ENCODE measurements around the gene TRIM16. TPM values are rescaled to one million over a fixed set of nuclear protein-coding genes. Genes with fewer than 3 reads are reported as not detected.
"Not testable (repeated sequence)": the region's sequence is repeated elsewhere in the genome, so short reads cannot be mapped to it uniquely, and the experiment has no call there.

The TRIM16 gene
- polyA plus RNA-seq, 1 donor (not counting 4 experiments of a cell fraction or from before 2014, with no cell fraction given), result 62.3 TPM

DNA sequence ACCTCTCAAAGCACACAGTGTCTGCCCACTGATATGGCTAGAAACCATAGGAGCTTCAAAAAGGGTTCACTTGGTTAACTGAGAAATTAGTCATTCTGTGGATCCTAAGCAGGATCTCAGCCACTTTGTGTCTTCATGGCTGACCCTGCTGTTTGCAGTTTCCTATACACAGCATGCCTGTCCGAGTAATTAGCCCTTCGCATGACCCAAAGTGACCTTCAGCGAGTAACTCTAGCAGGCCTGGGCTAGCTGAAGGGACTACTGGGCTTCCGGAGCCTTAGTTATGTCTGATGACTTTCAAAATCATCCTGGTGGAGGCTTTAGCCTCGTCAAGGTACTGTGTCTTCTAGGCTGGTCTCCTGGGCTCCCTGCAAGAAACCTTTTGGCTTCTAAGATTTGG lies 35.7 kb downstream of the TRIM16 start:
- Histone ChIP-seq H3K27me3 (ENCODE audit: control insufficient read depth, extremely low read depth, insufficient read depth, low read length) (no peaks in the 10 kb centered on the region), H3K4me1 (ENCODE audit: control insufficient read depth, extremely low read depth, insufficient read depth, low read length) (peaks cover 38% of the 10 kb centered on the region), H3K4me2 (ENCODE audit: control insufficient read depth, extremely low read depth, insufficient read depth, low read depth, low read length) (peak overlapping the region; percentile 94), H4K20me1 (ENCODE audit: control insufficient read depth, extremely low read depth, insufficient read depth, low read length) (no peaks in the 10 kb centered on the region), H2AFZ (ENCODE audit: control insufficient read depth, low read length) (no peak overlapping the region), H3K36me3 (ENCODE audit: control insufficient read depth in 2 of 2, extremely low read depth in 1 of 2, insufficient read depth in 2 of 2, low read length in 2 of 2) (peaks cover 2 to 7% of the 10 kb centered on the region in 2 experiments), H3K27ac (ENCODE audit: control insufficient read depth, insufficient read depth, low read length) (peak overlapping the region; percentile 21), H3K4me3 (ENCODE audit: control insufficient read depth in 2 of 3, extremely low read depth in 1 of 3, insufficient read depth in 2 of 3, low read depth in 1 of 3, low read length in 3 of 3) (peak overlapping the region; percentile 82 to 87 (median 87)), H3K79me2 (ENCODE audit: control insufficient read depth, insufficient read depth, low read length) (peaks cover 45% of the 10 kb centered on the region), H3K9me3 (ENCODE audit: control insufficient read depth, low read depth, low read length) (no peaks in the 10 kb centered on the region), H3K9ac (ENCODE audit: control insufficient read depth, extremely low read depth, insufficient read depth, low read length) (peak overlapping the region; percentile 28), H3K9me1 (ENCODE audit: control insufficient read depth, extremely low read depth, insufficient read depth, low read length) (no peaks in the 10 kb centered on the region)
- DNase-seq (ENCODE audit: low read depth, low spot score) (no peak), FAIRE-seq (no peak)
- TF ChIP-seq CTCF (optimal IDR thresholded peaks at IDR 0.05 in 1 of 3, IDR thresholded peaks at IDR 0.05 in 1 of 3, conservative IDR thresholded peaks at IDR 0.05 in 1 of 3; ENCODE audit: extremely low read depth in 1 of 3, insufficient read depth in 2 of 3, low read length in 3 of 3) (no peak), EZH2 (IDR thresholded peaks at IDR 0.05; ENCODE audit: low read length) (no peak)
- dilution Hi-C loops (cut with MboI; ENCODE audit: extremely low pct_ligation_motif_present, low sequenced_read_pairs), result no loop called here

DNA sequence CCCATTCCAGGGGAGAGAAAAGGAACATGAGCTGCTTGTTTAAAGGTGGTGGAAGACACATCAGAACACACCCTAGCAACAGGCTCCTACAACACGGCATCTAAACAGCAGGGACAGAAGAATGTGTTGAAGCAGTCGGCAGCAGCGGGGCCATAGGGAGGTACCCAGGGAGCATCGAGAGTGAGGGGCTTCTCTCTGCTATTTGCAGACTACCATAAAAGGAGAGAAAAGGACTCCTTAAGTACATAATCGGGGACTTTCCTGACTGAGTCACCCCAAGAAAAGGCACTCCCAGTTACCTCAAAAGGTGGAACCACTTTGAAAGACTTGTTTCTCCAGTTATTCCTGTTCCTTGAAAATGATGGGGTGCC lies 38.2 kb downstream of the TRIM16 start:
- H3K27me3 ChIP-seq (ENCODE audit: control insufficient read depth, extremely low read depth, insufficient read depth, low read length); H3K9me3 ChIP-seq (ENCODE audit: control insufficient read depth, low read depth, low read length); H4K20me1 ChIP-seq (ENCODE audit: control insufficient read depth, extremely low read depth, insufficient read depth, low read length); H3K36me3 ChIP-seq (ENCODE audit: control insufficient read depth in 2 of 2, extremely low read depth in 1 of 2, insufficient read depth in 2 of 2, low read length in 2 of 2); H3K9me1 ChIP-seq (ENCODE audit: control insufficient read depth, extremely low read depth, insufficient read depth, low read length); dilution Hi-C loops (cut with MboI; ENCODE audit: extremely low pct_ligation_motif_present, low sequenced_read_pairs); H2AFZ ChIP-seq (ENCODE audit: control insufficient read depth, low read length): not testable (repeated sequence)
- H3K9ac ChIP-seq (ENCODE audit: control insufficient read depth, extremely low read depth, insufficient read depth, low read length), result peak overlapping the region; percentile 86
- FAIRE-seq (peak; percentile 92), DNase-seq (ENCODE audit: low read depth, low spot score) (peak; percentile 60)
- peaks cover 39% of the 10 kb centered on the region for H3K79me2 ChIP-seq (ENCODE audit: control insufficient read depth, insufficient read depth, low read length)
- peak overlapping the region; percentile 10 to 49 (median 12) for H3K4me3 ChIP-seq (ENCODE audit: control insufficient read depth in 2 of 3, extremely low read depth in 1 of 3, insufficient read depth in 2 of 3, low read depth in 1 of 3, low read length in 3 of 3)
- peak overlapping the region; percentile 84 for H3K4me2 ChIP-seq (ENCODE audit: control insufficient read depth, extremely low read depth, insufficient read depth, low read depth, low read length)
- H3K27ac ChIP-seq (ENCODE audit: control insufficient read depth, insufficient read depth, low read length), result peak overlapping the region; percentile 96
- H3K4me1 ChIP-seq (ENCODE audit: control insufficient read depth, extremely low read depth, insufficient read depth, low read length), result peaks cover 38% of the 10 kb centered on the region

GRCh38 chr17:15645099-15645941 lies 38.8 kb downstream of the TRIM16 start:
- Histone ChIP-seq H3K27ac (ENCODE audit: control insufficient read depth, insufficient read depth, low read length) (peak overlapping the region; percentile 96), H3K36me3 (ENCODE audit: control insufficient read depth in 2 of 2, extremely low read depth in 1 of 2, insufficient read depth in 2 of 2, low read length in 2 of 2) (peaks cover 2 to 11% of the 10 kb centered on the region in 2 experiments), H3K79me2 (ENCODE audit: control insufficient read depth, insufficient read depth, low read length) (peaks cover 33% of the 10 kb centered on the region), H3K4me3 (ENCODE audit: control insufficient read depth in 2 of 3, extremely low read depth in 1 of 3, insufficient read depth in 2 of 3, low read depth in 1 of 3, low read length in 3 of 3) (peak overlapping the region; percentile 10 to 49 (median 12)), H3K4me1 (ENCODE audit: control insufficient read depth, extremely low read depth, insufficient read depth, low read length) (peaks cover 38% of the 10 kb centered on the region), H3K4me2 (ENCODE audit: control insufficient read depth, extremely low read depth, insufficient read depth, low read depth, low read length) (peak overlapping the region; percentile 84), H3K9ac (ENCODE audit: control insufficient read depth, extremely low read depth, insufficient read depth, low read length) (peak overlapping the region; percentile 86)
- DNase-seq (ENCODE audit: low read depth, low spot score); H3K9me1 ChIP-seq (ENCODE audit: control insufficient read depth, extremely low read depth, insufficient read depth, low read length); dilution Hi-C loops (cut with MboI; ENCODE audit: extremely low pct_ligation_motif_present, low sequenced_read_pairs); H3K27me3 ChIP-seq (ENCODE audit: control insufficient read depth, extremely low read depth, insufficient read depth, low read length); H3K9me3 ChIP-seq (ENCODE audit: control insufficient read depth, low read depth, low read length); H4K20me1 ChIP-seq (ENCODE audit: control insufficient read depth, extremely low read depth, insufficient read depth, low read length); H2AFZ ChIP-seq (ENCODE audit: control insufficient read depth, low read length): not testable (repeated sequence)
- peak; percentile 5 for FAIRE-seq

DNA sequence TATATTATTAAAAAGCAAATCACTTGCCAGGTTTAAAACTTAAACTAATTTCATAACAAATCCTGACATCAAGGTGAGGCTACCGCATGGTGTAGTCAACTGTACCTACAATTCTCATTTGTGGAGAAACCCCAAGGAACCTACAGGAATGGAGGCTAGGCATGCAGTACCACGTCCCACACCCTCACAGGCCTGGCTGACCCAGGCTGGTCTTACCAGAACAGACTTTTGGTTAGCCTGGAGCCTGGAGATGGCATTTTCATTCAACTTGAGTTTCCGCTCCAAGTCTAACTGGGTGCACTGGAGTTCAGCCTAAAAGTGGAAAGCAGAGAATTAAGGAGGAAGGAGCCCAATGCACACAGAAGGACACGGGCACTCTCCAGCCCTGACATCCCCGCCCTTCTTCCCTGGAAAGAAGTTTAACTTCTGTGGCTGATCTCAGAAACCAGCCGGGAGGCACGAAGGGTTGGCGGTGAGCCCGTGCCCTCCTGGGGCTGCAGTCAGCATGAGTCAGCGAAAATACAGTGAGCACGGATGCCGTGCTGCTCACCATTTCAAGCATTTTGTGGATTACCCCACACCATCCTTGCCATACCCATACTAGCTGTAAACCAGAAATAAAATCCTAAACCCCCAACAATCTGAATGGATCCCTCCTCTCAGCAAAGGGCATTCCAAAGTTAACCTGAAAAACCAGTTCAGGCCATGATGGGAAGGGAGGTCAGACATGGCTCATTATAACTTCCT lies 41.4 kb downstream of the TRIM16 start:
- H4K20me1 ChIP-seq (ENCODE audit: control insufficient read depth, extremely low read depth, insufficient read depth, low read length); H2AFZ ChIP-seq (ENCODE audit: control insufficient read depth, low read length); H3K9me1 ChIP-seq (ENCODE audit: control insufficient read depth, extremely low read depth, insufficient read depth, low read length); H3K36me3 ChIP-seq (ENCODE audit: control insufficient read depth in 2 of 2, extremely low read depth in 1 of 2, insufficient read depth in 2 of 2, low read length in 2 of 2); H3K9me3 ChIP-seq (ENCODE audit: control insufficient read depth, low read depth, low read length); H3K4me2 ChIP-seq (ENCODE audit: control insufficient read depth, extremely low read depth, insufficient read depth, low read depth, low read length); H3K9ac ChIP-seq (ENCODE audit: control insufficient read depth, extremely low read depth, insufficient read depth, low read length); H3K27me3 ChIP-seq (ENCODE audit: control insufficient read depth, extremely low read depth, insufficient read depth, low read length); dilution Hi-C loops (cut with MboI; ENCODE audit: extremely low pct_ligation_motif_present, low sequenced_read_pairs); H3K4me3 ChIP-seq (ENCODE audit: control insufficient read depth in 2 of 3, extremely low read depth in 1 of 3, insufficient read depth in 2 of 3, low read depth in 1 of 3, low read length in 3 of 3); DNase-seq (ENCODE audit: low read depth, low spot score): not testable (repeated sequence)
- FAIRE-seq, result peak; percentile 98
- peaks cover 20% of the 10 kb centered on the region for H3K4me1 ChIP-seq (ENCODE audit: control insufficient read depth, extremely low read depth, insufficient read depth, low read length)
- H3K27ac ChIP-seq (ENCODE audit: control insufficient read depth, insufficient read depth, low read length), result peak overlapping the region; percentile 31
- peaks cover 10% of the 10 kb centered on the region for H3K79me2 ChIP-seq (ENCODE audit: control insufficient read depth, insufficient read depth, low read length)

All from keratinocyte (primary cell).